Fibroblast of upper back skin (primary cell): ENCODE measurements around the gene KLF13.

Source experiments
- DNase-seq: peaks from one replicate; pipeline ENCODE4 v3.0.0-alpha.2; 2013

The KLF13 gene

DNA sequence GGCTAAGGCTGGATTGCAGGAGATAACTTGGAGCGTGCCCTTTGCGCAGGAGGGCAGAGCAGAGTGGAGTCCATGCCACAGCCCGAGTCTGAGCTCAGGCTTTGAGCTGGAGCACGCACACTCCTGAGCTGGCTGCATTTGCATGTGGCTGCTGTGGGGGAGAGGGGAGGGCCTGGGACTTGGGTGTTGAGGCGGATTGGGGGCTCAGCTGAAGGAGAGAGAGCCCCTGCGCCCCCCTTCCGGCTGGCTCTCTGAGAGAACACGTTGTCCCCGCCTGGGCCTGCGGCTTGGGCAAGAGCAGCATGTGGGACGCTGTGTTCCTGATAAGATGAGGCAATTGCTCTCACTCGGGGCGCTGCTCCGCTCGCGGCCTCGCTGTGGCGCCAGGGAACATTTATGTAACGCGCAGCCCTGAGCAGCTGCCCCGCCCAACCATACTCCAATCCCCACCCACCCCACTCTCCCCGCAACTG lies 39.1 kb downstream of the KLF13 start:
- DNase-seq = peak; percentile 72

- peak; percentile 14 for DNase-seq
Observed at GRCh38 chr15:31366169-31366734, 39.6 kb downstream of the KLF13 start.

DNA sequence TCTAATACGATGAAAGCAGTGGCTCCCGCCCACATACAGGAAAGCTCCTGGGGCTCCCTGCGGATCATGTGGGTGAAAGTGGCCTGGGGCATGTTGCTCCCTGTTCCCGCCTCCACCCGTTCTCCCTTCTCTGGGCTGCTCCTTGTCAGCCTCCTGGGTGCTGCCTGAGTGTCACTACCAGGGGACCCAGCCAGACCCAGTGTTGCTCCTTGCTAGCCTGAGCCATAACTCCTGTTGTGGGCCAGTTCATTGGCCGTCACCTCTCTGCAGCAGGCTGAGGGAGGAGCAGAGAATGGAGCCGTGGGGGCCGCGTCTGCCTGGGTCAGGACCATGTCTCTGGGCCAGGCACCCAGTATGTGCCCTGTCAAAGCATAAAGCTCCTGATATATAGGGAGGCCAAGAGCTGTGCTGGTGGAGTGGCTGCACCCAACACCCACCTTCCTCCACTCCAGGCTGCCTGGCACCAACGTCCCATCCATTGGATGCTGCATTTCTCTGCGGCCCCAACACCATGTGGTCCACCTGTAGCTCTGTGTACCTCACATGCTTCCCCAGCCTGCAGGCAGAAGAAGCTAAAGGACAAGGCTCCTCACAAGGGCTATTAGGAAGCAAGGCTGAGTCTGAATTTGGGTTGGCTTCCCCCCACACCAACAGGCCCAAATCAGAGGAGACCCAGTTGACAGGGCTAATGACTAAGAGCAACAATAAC lies 40.5 kb downstream of the KLF13 start:
- no peak for DNase-seq

GRCh38 chr15:31367730-31368344 lies 41.2 kb downstream of the KLF13 start:
- no peak for DNase-seq

DNA sequence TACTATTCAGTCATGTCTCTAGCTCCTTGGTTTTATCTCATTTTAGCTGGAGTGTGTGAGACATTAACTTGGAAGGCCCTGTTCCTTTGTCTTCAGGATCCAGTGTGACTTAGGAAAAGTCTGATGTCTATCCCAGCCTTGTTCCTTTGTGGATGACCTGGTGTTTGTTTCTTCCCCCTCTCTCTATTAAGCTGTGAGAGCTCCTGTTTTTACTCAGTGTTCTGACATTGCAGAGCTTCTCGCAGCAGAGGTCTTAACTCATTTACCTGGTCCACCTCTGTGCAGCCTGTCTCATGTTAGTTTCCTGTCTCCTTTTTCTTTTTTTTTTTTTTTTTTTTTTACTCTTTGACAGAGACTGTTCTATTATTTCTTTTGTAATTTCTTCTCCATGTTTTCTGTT lies 43.1 kb downstream of the KLF13 start:
- DNase-seq = no peak

DNA sequence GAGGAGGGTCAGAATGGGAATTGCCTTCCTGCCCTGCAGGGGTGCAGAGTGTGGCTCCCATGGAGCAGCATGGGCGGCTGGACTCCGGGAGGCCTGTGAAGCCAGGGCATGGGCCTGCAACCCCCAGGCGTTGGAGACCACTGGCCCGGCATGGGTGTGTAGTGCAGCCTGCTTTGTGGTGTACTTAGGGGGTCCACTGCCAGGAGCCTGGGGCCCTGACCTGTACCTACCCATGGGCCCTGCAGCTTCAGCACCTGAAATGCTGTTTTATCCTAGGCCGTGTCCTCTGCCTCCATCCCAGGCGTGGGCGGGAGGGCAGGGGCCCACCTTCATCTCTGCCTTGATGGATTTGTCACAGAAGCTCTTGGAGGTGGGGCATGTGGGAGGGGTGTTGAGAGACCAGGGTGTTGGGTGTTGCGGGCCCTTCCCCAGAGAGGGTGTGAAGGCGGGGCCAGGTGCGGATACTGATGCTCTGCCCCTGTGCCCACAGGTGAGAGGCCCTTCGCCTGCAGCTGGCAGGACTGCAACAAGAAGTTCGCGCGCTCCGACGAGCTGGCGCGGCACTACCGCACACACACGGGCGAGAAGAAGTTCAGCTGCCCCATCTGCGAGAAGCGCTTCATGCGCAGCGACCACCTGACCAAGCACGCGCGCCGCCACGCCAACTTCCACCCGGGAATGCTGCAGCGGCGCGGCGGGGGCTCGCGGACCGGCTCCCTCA lies 45.0 kb downstream of the KLF13 start:
- DNase-seq = no peak

- peak; percentile 77 for DNase-seq
Observed at GRCh38 chr15:31372635-31373091, 46.0 kb downstream of the KLF13 start.

GRCh38 chr15:31373096-31373865 lies 46.6 kb downstream of the KLF13 start:
- no peak for DNase-seq

DNA sequence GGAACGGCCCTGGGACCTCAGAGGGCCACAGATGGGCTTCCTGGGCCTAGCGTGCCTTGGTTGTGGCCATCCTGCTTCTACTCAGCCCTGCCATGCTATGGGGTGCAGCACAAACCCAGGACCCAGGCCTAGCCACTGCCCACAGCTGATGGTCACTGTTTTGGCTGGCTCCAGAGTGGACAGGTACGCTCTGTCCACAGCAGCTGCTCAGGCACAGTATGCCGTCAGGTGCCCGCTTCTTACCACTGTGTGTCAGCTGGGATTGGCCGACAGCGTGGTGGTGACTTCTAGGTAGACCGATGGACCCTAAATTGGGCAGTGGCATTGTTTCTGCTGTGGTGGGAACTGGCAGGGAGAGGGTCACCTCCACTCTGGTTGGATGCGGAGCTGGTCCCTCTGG lies 47.3 kb downstream of the KLF13 start:
- DNase-seq = no peak

- no peak for DNase-seq
Observed at GRCh38 chr15:31374489-31374888, 47.9 kb downstream of the KLF13 start.

GRCh38 chr15:31374986-31375385 lies 48.4 kb downstream of the KLF13 start:
- DNase-seq = no peak

GRCh38 chr15:31375772-31376171 lies 49.1 kb downstream of the KLF13 start:
- DNase-seq = no peak

GRCh38 chr15:31376511-31376910 lies 49.9 kb downstream of the KLF13 start:
- DNase-seq = no peak

GRCh38 chr15:31377030-31377429 lies 50.4 kb downstream of the KLF13 start:
- no peak for DNase-seq

DNA sequence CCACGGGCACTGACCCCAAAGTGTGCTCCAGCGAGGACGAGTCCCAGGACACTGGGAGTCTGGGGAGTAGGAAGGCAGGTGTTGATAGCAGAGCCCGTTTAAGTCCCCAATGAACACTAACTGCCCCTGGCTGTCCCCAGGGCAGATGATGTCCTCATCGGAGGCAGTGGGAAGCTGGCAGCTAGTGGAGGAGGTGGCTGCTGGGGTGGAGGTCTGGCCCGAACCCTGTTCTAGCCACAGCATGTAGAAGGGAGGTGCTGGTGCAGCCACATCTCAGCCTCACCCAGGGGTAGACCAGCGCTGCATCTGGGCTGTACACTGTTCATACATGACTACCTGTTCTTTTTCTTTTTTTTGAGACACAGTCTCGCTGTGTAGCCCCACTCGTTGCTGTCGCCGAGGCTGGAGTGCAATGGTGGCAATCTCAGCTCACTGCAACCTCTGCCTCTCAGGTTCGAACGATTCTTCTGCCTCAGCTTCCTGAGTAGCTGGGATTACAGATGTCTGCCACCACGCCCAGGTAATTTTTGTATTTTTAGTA lies 51.8 kb downstream of the KLF13 start:
- no peak for DNase-seq

DNA sequence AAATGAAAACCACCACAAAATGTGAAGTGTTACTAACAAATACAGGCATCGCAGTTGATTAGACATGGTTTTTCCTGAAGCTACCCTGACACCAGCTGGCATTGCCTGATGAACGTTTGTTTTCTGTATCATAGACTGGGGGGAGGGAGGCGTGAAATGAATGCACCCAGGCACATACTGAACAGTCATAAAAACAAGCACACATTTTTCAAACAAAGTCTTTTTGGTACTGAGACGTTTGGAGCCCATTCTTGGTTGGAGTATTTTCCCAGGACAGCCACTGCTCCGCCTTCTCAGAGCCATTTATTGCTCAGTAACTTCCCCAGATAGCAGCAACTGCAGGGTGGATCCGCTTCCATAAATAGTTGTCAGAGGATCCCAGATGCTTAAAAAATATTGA lies 52.4 kb downstream of the KLF13 start:
- DNase-seq = no peak

GRCh38 chr15:31379577-31379976 lies 52.9 kb downstream of the KLF13 start:
- DNase-seq = no peak

- no peak for DNase-seq
Observed at GRCh38 chr15:31381801-31382712, 55.4 kb downstream of the KLF13 start.

DNA sequence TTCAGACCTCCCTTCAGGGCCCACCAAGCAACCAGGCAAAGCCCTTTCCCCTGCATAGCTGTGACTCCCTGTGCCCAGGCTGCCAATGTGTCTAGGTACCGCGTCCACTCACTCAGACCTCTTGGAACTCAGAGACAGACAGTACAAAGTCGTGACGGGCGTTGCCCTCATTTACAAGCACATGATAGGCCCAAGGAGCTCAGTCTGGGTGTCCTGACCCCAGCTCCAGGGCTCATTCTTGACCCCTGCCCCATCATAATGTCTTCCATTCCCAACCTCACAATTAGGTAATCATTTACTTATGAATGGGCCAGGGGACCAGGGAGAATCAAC lies 56.0 kb downstream of the KLF13 start:
- DNase-seq = no peak

- DNase-seq = no peak
Observed at GRCh38 chr15:31383139-31383538, 56.5 kb downstream of the KLF13 start.

- DNase-seq = no peak
Observed at GRCh38 chr15:31384568-31384967, 57.9 kb downstream of the KLF13 start.

DNA sequence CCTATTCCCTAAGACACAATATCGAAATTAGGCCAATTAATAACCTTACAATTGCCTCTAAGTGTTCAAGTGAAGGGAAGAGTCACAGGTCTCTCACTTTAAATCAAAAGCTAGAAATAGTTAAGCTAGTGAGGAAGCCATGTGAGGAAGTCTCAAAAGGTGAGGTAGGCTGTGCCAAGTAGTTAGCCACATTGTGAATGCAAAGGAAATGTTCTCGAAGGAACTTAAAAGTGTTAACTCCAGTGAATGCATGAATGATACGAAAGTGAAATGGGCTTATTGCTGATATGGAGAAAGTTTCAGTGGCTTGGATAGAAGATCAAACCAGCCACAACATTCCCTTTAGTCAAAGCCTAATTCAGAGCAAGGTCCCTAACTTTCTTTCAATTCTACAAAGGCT lies 59.1 kb downstream of the KLF13 start:
- DNase-seq = no peak
